Measurements from ENCODE around the gene PRMT9.

The PRMT9 gene

DNA sequence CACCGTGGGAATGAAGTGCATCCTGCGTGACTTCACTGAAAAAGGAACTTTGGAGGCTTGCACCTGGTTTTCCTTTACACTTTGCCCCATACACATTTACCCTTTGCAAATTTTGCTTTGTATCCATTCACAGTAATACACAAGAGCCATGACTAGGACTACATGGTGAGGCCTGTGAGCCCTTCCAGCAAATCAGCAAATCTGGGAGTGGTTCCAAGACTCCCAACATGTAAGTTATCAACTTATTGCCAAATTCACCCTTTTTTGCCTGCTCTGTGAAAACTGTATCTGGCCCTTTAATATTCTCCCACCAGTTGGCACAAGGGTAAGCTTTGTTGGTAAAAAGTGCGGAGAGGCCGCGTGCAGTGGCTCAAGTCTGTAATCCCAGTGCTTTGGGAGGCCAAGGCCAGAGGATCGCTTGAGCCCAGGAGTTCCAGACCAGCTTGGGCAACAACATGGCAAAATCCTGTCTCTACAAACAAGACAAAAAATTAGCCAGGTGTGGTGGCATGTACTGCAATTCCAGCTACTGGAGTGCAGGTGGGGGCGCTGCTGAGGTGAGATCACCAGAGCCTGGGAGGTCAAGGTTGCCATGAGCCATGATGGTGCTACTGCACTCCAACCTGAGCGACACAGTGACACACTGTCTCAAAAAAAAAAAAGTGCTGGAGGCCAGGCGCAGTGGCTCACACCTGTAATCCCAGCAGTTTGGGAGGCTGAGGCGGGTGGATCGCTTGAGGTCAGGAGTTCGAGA is 5.0 kb downstream of the PRMT9 start:
- no peak overlapping the region for H3K4me3 ChIP-seq (ENCODE audit: low read depth in 1 of 2, low read length in 2 of 2)
- H3K4me1 ChIP-seq (ENCODE audit: control insufficient read depth in 1 of 2, insufficient read depth in 2 of 2, low read length in 2 of 2), result peaks cover 0 to 6% of the 10 kb centered on the region in 2 donors
- no peaks in the 10 kb centered on the region for H3K9me3 ChIP-seq (ENCODE audit: control insufficient read depth in 1 of 2, low read length in 2 of 2)
- no peak overlapping the region for H3K9ac ChIP-seq (ENCODE audit: low read depth in 1 of 2, low read length in 2 of 2)
- H3K27me3 ChIP-seq (ENCODE audit: control insufficient read depth in 1 of 2, insufficient read depth in 2 of 2, low read length in 2 of 2), result no peaks in the 10 kb centered on the region
- H3K36me3 ChIP-seq (ENCODE audit: control insufficient read depth in 1 of 2, insufficient read depth in 2 of 2, low read length in 2 of 2), result peaks cover 3 to 12% of the 10 kb centered on the region in 2 donors
- no peak overlapping the region for H3K27ac ChIP-seq (ENCODE audit: low read depth, low read length)

GRCh38 chr4:147678106-147678505 is 5.9 kb downstream of the PRMT9 start:
- Histone ChIP-seq H3K27me3 (ENCODE audit: control insufficient read depth in 1 of 2, insufficient read depth in 2 of 2, low read length in 2 of 2) (no peaks in the 10 kb centered on the region), H3K9ac (ENCODE audit: low read depth in 1 of 2, low read length in 2 of 2) (no peak overlapping the region), H3K27ac (ENCODE audit: low read depth, low read length) (no peak overlapping the region), H3K9me3 (ENCODE audit: control insufficient read depth in 1 of 2, low read length in 2 of 2) (no peaks in the 10 kb centered on the region), H3K4me3 (ENCODE audit: low read depth in 1 of 2, low read length in 2 of 2) (no peak overlapping the region), H3K36me3 (ENCODE audit: control insufficient read depth in 1 of 2, insufficient read depth in 2 of 2, low read length in 2 of 2) (peaks cover 3 to 12% of the 10 kb centered on the region in 2 donors), H3K4me1 (ENCODE audit: control insufficient read depth in 1 of 2, insufficient read depth in 2 of 2, low read length in 2 of 2) (peaks cover 0 to 5% of the 10 kb centered on the region in 2 donors)

- Histone ChIP-seq H3K4me3 (ENCODE audit: low read depth in 1 of 2, low read length in 2 of 2) (no peak overlapping the region), H3K36me3 (ENCODE audit: control insufficient read depth in 1 of 2, insufficient read depth in 2 of 2, low read length in 2 of 2) (peaks cover 3 to 19% of the 10 kb centered on the region in 2 donors), H3K9me3 (ENCODE audit: control insufficient read depth in 1 of 2, low read length in 2 of 2) (no peaks in the 10 kb centered on the region), H3K27me3 (ENCODE audit: control insufficient read depth in 1 of 2, insufficient read depth in 2 of 2, low read length in 2 of 2) (no peaks in the 10 kb centered on the region), H3K4me1 (ENCODE audit: control insufficient read depth in 1 of 2, insufficient read depth in 2 of 2, low read length in 2 of 2) (no peaks in the 10 kb centered on the region), H3K9ac (ENCODE audit: low read depth in 1 of 2, low read length in 2 of 2) (no peak overlapping the region), H3K27ac (ENCODE audit: low read depth, low read length) (no peak overlapping the region)
These were observed 9.5 kb downstream of the PRMT9 start for GRCh38 chr4:147674496-147674895.

- Histone ChIP-seq H3K4me3 (ENCODE audit: low read depth in 1 of 2, low read length in 2 of 2) (no peak overlapping the region), H3K27me3 (ENCODE audit: control insufficient read depth in 1 of 2, insufficient read depth in 2 of 2, low read length in 2 of 2) (no peaks in the 10 kb centered on the region), H3K36me3 (ENCODE audit: control insufficient read depth in 1 of 2, insufficient read depth in 2 of 2, low read length in 2 of 2) (peaks cover 3 to 17% of the 10 kb centered on the region in 2 donors), H3K27ac (ENCODE audit: low read depth, low read length) (no peak overlapping the region), H3K9ac (ENCODE audit: low read depth in 1 of 2, low read length in 2 of 2) (no peak overlapping the region), H3K9me3 (ENCODE audit: control insufficient read depth in 1 of 2, low read length in 2 of 2) (no peaks in the 10 kb centered on the region), H3K4me1 (ENCODE audit: control insufficient read depth in 1 of 2, insufficient read depth in 2 of 2, low read length in 2 of 2) (no peaks in the 10 kb centered on the region)
These were observed 9.9 kb downstream of the PRMT9 start for GRCh38 chr4:147674073-147674472.

DNA sequence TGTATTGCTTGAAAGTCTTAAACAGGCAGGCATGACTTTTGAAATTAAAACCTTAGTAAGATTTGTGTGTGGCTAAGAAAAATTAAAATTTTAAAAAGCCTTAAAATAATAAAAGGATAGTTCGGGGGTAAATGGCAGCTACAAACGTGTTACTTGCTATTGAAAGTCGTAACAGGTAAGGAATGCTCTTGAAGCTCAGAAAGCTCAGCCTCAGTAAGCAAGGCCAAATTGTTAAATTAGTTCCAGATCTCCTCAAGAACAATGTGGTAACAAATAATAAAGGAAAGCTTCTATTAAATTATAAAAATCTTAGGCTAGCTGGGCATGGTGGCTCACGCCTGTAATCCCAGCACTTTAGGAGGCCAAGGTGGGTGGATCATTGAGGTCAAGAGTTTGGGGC is 25.5 kb downstream of the PRMT9 start:
- no peaks in the 10 kb centered on the region for H3K27me3 ChIP-seq (ENCODE audit: control insufficient read depth in 1 of 2, insufficient read depth in 2 of 2, low read length in 2 of 2)
- H3K27ac ChIP-seq (ENCODE audit: low read depth, low read length), result no peak overlapping the region
- H3K4me1 ChIP-seq (ENCODE audit: control insufficient read depth in 1 of 2, insufficient read depth in 2 of 2, low read length in 2 of 2), result no peaks in the 10 kb centered on the region
- H3K4me3 ChIP-seq (ENCODE audit: low read depth in 1 of 2, low read length in 2 of 2), result no peak overlapping the region
- no peak overlapping the region for H3K9ac ChIP-seq (ENCODE audit: low read depth in 1 of 2, low read length in 2 of 2)
- peaks cover 4 to 27% of the 10 kb centered on the region in 2 donors for H3K36me3 ChIP-seq (ENCODE audit: control insufficient read depth in 1 of 2, insufficient read depth in 2 of 2, low read length in 2 of 2)
- H3K9me3 ChIP-seq (ENCODE audit: control insufficient read depth in 1 of 2, low read length in 2 of 2), result no peaks in the 10 kb centered on the region

GRCh38 chr4:147655639-147656038 is 28.3 kb downstream of the PRMT9 start:
- no peaks in the 10 kb centered on the region for H3K4me1 ChIP-seq (ENCODE audit: control insufficient read depth in 1 of 2, insufficient read depth in 2 of 2, low read length in 2 of 2)
- H3K36me3 ChIP-seq (ENCODE audit: control insufficient read depth in 1 of 2, insufficient read depth in 2 of 2, low read length in 2 of 2), result peaks cover 4 to 30% of the 10 kb centered on the region in 2 donors

GRCh38 chr4:147651563-147651962 is 32.4 kb downstream of the PRMT9 start:
- Histone ChIP-seq H3K9ac (ENCODE audit: low read depth in 1 of 2, low read length in 2 of 2) (no peak overlapping the region), H3K4me1 (ENCODE audit: control insufficient read depth in 1 of 2, insufficient read depth in 2 of 2, low read length in 2 of 2) (no peaks in the 10 kb centered on the region), H3K36me3 (ENCODE audit: control insufficient read depth in 1 of 2, insufficient read depth in 2 of 2, low read length in 2 of 2) (peaks cover 0 to 31% of the 10 kb centered on the region in 2 donors), H3K9me3 (ENCODE audit: control insufficient read depth in 1 of 2, low read length in 2 of 2) (no peaks in the 10 kb centered on the region), H3K4me3 (ENCODE audit: low read depth in 1 of 2, low read length in 2 of 2) (no peak overlapping the region), H3K27me3 (ENCODE audit: control insufficient read depth in 1 of 2, insufficient read depth in 2 of 2, low read length in 2 of 2) (no peaks in the 10 kb centered on the region), H3K27ac (ENCODE audit: low read depth, low read length) (no peak overlapping the region)

More at GRCh38 chr4:147655639-147656038, 28.3 kb downstream of the PRMT9 start:
- Histone ChIP-seq H3K4me3 (ENCODE audit: low read depth in 1 of 2, low read length in 2 of 2) (no peak overlapping the region), H3K9me3 (ENCODE audit: control insufficient read depth in 1 of 2, low read length in 2 of 2) (no peaks in the 10 kb centered on the region), H3K9ac (ENCODE audit: low read depth in 1 of 2, low read length in 2 of 2) (no peak overlapping the region), H3K27ac (ENCODE audit: low read depth, low read length) (no peak overlapping the region), H3K27me3 (ENCODE audit: control insufficient read depth in 1 of 2, insufficient read depth in 2 of 2, low read length in 2 of 2) (no peaks in the 10 kb centered on the region)

- H3K4me1 ChIP-seq (ENCODE audit: control insufficient read depth in 1 of 2, insufficient read depth in 2 of 2, low read length in 2 of 2), result no peaks in the 10 kb centered on the region
- H3K9me3 ChIP-seq (ENCODE audit: control insufficient read depth in 1 of 2, low read length in 2 of 2), result no peaks in the 10 kb centered on the region
- H3K27ac ChIP-seq (ENCODE audit: low read depth, low read length), result no peak overlapping the region
- no peak overlapping the region for H3K4me3 ChIP-seq (ENCODE audit: low read depth in 1 of 2, low read length in 2 of 2)
- peaks cover 0 to 14% of the 10 kb centered on the region in 2 donors for H3K36me3 ChIP-seq (ENCODE audit: control insufficient read depth in 1 of 2, insufficient read depth in 2 of 2, low read length in 2 of 2)
- no peaks in the 10 kb centered on the region for H3K27me3 ChIP-seq (ENCODE audit: control insufficient read depth in 1 of 2, insufficient read depth in 2 of 2, low read length in 2 of 2)
- no peak overlapping the region for H3K9ac ChIP-seq (ENCODE audit: low read depth in 1 of 2, low read length in 2 of 2)
These were observed 35.3 kb downstream of the PRMT9 start for GRCh38 chr4:147648656-147649055.

DNA sequence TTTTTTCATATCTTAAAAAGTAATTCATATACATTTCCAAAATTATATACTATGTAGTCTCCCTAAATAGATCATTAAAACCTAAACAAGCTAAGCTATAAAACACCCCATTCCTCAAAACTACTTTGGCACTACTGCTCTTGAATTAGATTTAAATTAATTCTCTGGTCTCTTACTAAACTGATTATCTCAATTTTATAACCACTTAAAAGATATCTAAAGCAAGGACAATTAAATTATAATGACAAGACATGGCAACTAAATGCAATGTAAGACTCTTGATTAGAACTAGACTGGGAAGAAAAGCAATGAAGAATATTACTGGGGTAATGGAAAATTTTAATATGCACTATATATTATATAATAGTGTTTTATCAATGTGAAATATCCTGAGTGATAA is 38.9 kb downstream of the PRMT9 start:
- H3K27ac ChIP-seq (ENCODE audit: low read depth, low read length), result no peak overlapping the region
- no peak overlapping the region for H3K4me3 ChIP-seq (ENCODE audit: low read depth in 1 of 2, low read length in 2 of 2)
- no peaks in the 10 kb centered on the region for H3K9me3 ChIP-seq (ENCODE audit: control insufficient read depth in 1 of 2, low read length in 2 of 2)
- H3K9ac ChIP-seq (ENCODE audit: low read depth in 1 of 2, low read length in 2 of 2), result no peak overlapping the region
- H3K36me3 ChIP-seq (ENCODE audit: control insufficient read depth in 1 of 2, insufficient read depth in 2 of 2, low read length in 2 of 2), result peaks cover 0 to 24% of the 10 kb centered on the region in 2 donors
- H3K4me1 ChIP-seq (ENCODE audit: control insufficient read depth in 1 of 2, insufficient read depth in 2 of 2, low read length in 2 of 2), result no peaks in the 10 kb centered on the region
- no peaks in the 10 kb centered on the region for H3K27me3 ChIP-seq (ENCODE audit: control insufficient read depth in 1 of 2, insufficient read depth in 2 of 2, low read length in 2 of 2)

DNA sequence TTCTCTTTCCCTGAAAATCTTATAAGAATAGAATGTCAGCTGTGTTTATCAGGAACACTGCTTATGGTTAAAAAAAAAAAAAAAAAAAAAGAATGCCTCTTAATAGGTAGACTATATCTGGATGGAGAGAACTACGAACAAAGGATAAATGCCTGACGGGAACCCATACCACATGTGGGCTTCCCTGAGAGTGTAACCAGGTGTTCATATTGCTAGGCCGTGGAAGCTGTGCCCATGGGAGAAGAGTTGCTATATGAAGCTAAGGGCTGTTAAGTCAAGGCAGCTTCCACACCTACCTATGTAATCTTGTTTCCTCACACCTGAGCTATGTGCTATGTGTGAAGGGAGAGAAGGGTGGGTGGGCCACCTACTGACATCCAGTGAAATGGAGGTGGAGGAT is 39.5 kb downstream of the PRMT9 start:
- H3K9ac ChIP-seq (ENCODE audit: low read depth in 1 of 2, low read length in 2 of 2), result no peak overlapping the region
- no peaks in the 10 kb centered on the region for H3K27me3 ChIP-seq (ENCODE audit: control insufficient read depth in 1 of 2, insufficient read depth in 2 of 2, low read length in 2 of 2)
- H3K27ac ChIP-seq (ENCODE audit: low read depth, low read length), result no peak overlapping the region
- H3K9me3 ChIP-seq (ENCODE audit: control insufficient read depth in 1 of 2, low read length in 2 of 2), result no peaks in the 10 kb centered on the region
- no peaks in the 10 kb centered on the region for H3K4me1 ChIP-seq (ENCODE audit: control insufficient read depth in 1 of 2, insufficient read depth in 2 of 2, low read length in 2 of 2)
- H3K4me3 ChIP-seq (ENCODE audit: low read depth in 1 of 2, low read length in 2 of 2), result no peak overlapping the region
- peaks cover 0 to 24% of the 10 kb centered on the region in 2 donors for H3K36me3 ChIP-seq (ENCODE audit: control insufficient read depth in 1 of 2, insufficient read depth in 2 of 2, low read length in 2 of 2)

Measured in duodenal mucosa (tissue), 2 donors.